Natural killer cell (primary cell): ENCODE measurements around the gene DLGAP4. TPM values are rescaled to one million over a fixed set of nuclear protein-coding genes. Genes with fewer than 3 reads are reported as not detected.

Source experiments
- ATAC-seq, 3 donors: fragments of 150-1000 bp in 2 of 3; fragments of 200-7000 bp in 1 of 3; cut with Tn5 transposase; 1 replicate in 1 of 3; 2 replicates in 2 of 3; pipeline ENCODE4 v1.10.0; 2021; ENCODE audit warnings: mild to moderate bottlenecking in 2 of 3, moderate library complexity in 2 of 3
- DNase-seq, 2 donors: peaks; one replicate each; pipeline versions ENCODE4 v3.0.0 to v3.0.0-alpha.2; 2013 to 2021; ENCODE audit warnings: mixed read lengths in 1 of 2
- H3K27ac ChIP-seq: one replicate; pipeline ENCODE4 v1.5.1; 2013; ENCODE audit warnings: mild to moderate bottlenecking, low read length
- H3K27me3 ChIP-seq: one replicate; pipeline ENCODE4 v1.6.1; 2013; ENCODE audit warnings: low read length; ENCODE audit not compliant: control insufficient read depth, insufficient read depth
- H3K36me3 ChIP-seq: one replicate; pipeline ENCODE4 v1.6.1; 2013; ENCODE audit warnings: low read length; ENCODE audit not compliant: control insufficient read depth, insufficient read depth
- H3K4me1 ChIP-seq: one replicate; pipeline ENCODE4 v1.6.1; 2013; ENCODE audit warnings: low read length; ENCODE audit not compliant: control insufficient read depth, insufficient read depth
- H3K4me3 ChIP-seq: one replicate; pipeline ENCODE4 v1.5.1; 2013; ENCODE audit warnings: low read length
- H3K9me3 ChIP-seq: one replicate; pipeline ENCODE4 v1.6.1; 2013; ENCODE audit warnings: low read length; ENCODE audit not compliant: control insufficient read depth, insufficient read depth
- H3K27ac Mint-ChIP-seq, 2 donors: one replicate each; pipeline ENCODE4 v1.8.0; 2022; ENCODE audit warnings: mild to moderate bottlenecking in 2 of 2, mixed read lengths in 2 of 2, moderate library complexity in 1 of 2
- H3K27me3 Mint-ChIP-seq, 2 donors: one replicate each; pipeline ENCODE4 v1.8.0; 2022; ENCODE audit warnings: low read depth in 2 of 2, mixed read lengths in 2 of 2
- H3K36me3 Mint-ChIP-seq: one replicate; pipeline ENCODE4 v1.8.0; 2022; ENCODE audit warnings: mixed read lengths
- H3K4me1 Mint-ChIP-seq, 2 donors: one replicate each; pipeline ENCODE4 v1.8.0; 2022; ENCODE audit warnings: mixed read lengths in 2 of 2
- H3K4me3 Mint-ChIP-seq: one replicate; pipeline ENCODE4 v1.8.0; 2022; ENCODE audit warnings: mild to moderate bottlenecking, moderate library complexity, mixed read lengths
- H3K9me3 Mint-ChIP-seq, 2 donors: one replicate each; pipeline ENCODE4 v1.8.0; 2022; ENCODE audit warnings: mixed read lengths in 2 of 2
- WGBS: methylation state at CpG from one replicate; pipeline ENCODE4 v1.1.7; 2013; ENCODE audit warnings: missing lambda C conversion rate; ENCODE audit not compliant: insufficient coverage; 5-methylcytosine and 5-hydroxymethylcytosine counted together
- intact Hi-C: fragments of 100-400 bp; cut with micrococcal nuclease; formaldehyde crosslinking; loops from one replicate; pipeline ENCODE4 v1.14.2; 2022
- total RNA-seq, 4 donors: library from RNA; stranded (reverse); fragments of 120-200 nt in 1 of 4; gene quantifications; one replicate each; pipeline versions ENCODE4 v1.2.3 to v1.2.4, GENCODE V29; 2013 to 2022
- TF ChIP-seq, protein P1 (sequence below): fragments of 200-600 bp; IDR thresholded peaks from one replicate; pipeline ENCODE4 v1.8.0; 2022; ENCODE audit warnings: antibody characterized with exemption

DLGAP4 gene, protein sequence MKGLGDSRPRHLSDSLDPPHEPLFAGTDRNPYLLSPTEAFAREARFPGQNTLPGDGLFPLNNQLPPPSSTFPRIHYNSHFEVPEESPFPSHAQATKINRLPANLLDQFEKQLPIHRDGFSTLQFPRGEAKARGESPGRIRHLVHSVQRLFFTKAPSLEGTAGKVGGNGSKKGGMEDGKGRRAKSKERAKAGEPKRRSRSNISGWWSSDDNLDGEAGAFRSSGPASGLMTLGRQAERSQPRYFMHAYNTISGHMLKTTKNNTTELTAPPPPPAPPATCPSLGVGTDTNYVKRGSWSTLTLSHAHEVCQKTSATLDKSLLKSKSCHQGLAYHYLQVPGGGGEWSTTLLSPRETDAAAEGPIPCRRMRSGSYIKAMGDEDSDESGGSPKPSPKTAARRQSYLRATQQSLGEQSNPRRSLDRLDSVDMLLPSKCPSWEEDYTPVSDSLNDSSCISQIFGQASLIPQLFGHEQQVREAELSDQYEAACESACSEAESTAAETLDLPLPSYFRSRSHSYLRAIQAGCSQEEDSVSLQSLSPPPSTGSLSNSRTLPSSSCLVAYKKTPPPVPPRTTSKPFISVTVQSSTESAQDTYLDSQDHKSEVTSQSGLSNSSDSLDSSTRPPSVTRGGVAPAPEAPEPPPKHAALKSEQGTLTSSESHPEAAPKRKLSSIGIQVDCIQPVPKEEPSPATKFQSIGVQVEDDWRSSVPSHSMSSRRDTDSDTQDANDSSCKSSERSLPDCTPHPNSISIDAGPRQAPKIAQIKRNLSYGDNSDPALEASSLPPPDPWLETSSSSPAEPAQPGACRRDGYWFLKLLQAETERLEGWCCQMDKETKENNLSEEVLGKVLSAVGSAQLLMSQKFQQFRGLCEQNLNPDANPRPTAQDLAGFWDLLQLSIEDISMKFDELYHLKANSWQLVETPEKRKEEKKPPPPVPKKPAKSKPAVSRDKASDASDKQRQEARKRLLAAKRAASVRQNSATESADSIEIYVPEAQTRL
- 10 to 100 TPM; 47.9 to 51.6 (median 51.2) TPM for total RNA-seq
- total RNA-seq (2013): 15.7 TPM

GRCh38 chr20:36305602-36306551, at the start of gene DLGAP4:
Gene DLGAP4 (plus strand): TSS chr20:36306339. CDS start chr20:36431718, 125,379 bp downstream.
- H3K4me3 Mint-ChIP-seq: peak within 1 kb of the TSS; percentile 72
- no peaks in the 10 kb centered on the region for H3K9me3 Mint-ChIP-seq
- Histone ChIP-seq H3K27me3 (peaks cover 31% of the 10 kb centered on the region), H3K36me3 (no peaks in the 10 kb centered on the region), H3K4me3 (no peak within 1 kb of the TSS), H3K4me1 (peaks cover 12% of the 10 kb centered on the region), H3K9me3 (no peaks in the 10 kb centered on the region), H3K27ac (no peak within 1 kb of the TSS)
- peaks cover 5 to 6% of the 10 kb centered on the region in 2 donors for H3K4me1 Mint-ChIP-seq
- H3K27me3 Mint-ChIP-seq: peaks cover 62 to 68% of the 10 kb centered on the region in 2 donors
- 2% methylated on average over 96 of the region's 96 CpGs for WGBS
- intact Hi-C loops: no loop called here
- no peaks in the 10 kb centered on the region for H3K36me3 Mint-ChIP-seq
- TF ChIP-seq, protein P1, sequence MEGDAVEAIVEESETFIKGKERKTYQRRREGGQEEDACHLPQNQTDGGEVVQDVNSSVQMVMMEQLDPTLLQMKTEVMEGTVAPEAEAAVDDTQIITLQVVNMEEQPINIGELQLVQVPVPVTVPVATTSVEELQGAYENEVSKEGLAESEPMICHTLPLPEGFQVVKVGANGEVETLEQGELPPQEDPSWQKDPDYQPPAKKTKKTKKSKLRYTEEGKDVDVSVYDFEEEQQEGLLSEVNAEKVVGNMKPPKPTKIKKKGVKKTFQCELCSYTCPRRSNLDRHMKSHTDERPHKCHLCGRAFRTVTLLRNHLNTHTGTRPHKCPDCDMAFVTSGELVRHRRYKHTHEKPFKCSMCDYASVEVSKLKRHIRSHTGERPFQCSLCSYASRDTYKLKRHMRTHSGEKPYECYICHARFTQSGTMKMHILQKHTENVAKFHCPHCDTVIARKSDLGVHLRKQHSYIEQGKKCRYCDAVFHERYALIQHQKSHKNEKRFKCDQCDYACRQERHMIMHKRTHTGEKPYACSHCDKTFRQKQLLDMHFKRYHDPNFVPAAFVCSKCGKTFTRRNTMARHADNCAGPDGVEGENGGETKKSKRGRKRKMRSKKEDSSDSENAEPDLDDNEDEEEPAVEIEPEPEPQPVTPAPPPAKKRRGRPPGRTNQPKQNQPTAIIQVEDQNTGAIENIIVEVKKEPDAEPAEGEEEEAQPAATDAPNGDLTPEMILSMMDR: no peak
- ATAC-seq: peak in 1 of 3 donors; percentile 38
- H3K27ac Mint-ChIP-seq: no peak within 1 kb of the TSS
- DNase-seq: no peak

DNA sequence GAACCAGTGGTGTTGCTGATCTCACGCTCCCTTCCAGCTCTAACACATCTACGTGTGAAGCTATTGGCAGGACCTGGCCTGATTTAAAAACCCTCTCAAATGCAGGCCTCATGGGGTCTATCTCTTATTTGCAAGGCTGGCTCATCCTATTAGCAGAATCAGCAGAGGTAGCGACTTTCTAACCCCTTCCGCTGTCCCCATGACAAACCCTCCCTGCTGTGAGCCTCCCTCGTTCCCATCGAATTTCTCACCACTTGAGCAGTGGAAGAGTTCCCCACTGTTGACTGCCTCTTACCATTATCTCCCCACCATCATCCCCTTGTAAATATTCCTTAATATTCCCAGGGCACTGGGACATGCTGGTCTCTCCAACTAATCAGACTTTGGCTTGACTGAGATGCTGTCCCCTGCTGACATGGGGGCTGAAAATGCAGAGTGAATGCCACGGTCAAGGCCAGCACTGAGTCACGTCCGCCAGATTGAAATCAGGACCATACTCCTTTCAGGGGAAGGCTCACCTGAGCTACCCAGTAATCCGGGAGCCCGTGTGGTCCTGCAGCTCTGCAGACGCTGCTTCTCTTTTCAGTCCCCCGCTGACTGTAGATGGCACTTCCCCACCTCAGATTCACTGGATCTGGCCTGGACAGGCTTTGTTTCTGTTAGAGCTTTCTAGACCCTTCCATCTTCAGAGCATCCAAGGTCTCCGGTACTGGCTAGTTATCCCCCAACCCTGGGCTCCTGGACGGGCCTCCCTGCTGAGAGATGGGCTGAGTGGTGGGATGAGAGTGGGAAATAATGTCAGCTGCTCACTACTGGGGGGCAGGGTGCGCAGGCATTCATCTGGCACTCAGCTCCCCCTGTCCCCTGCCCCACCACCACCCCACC, 46.7 kb upstream of the DLGAP4 start:
- no peak for DNase-seq
- peaks cover 21% of the 10 kb centered on the region for H3K36me3 ChIP-seq
- Mint-ChIP-seq H3K27ac (no peak overlapping the region), H3K36me3 (no peaks in the 10 kb centered on the region), H3K4me1 (no peaks in the 10 kb centered on the region), H3K27me3 (no peaks in the 10 kb centered on the region), H3K4me3 (no peak overlapping the region), H3K9me3 (no peaks in the 10 kb centered on the region)
- TF ChIP-seq, protein P1: no peak
- no peak overlapping the region for H3K4me3 ChIP-seq
- no peak for ATAC-seq
- no peaks in the 10 kb centered on the region for H3K27me3 ChIP-seq
- no peaks in the 10 kb centered on the region for H3K9me3 ChIP-seq
- H3K27ac ChIP-seq: no peak overlapping the region
- WGBS: 83% methylated on average over 16 of the region's 16 CpGs
- intact Hi-C loops: no loop called here
- no peaks in the 10 kb centered on the region for H3K4me1 ChIP-seq

DNA sequence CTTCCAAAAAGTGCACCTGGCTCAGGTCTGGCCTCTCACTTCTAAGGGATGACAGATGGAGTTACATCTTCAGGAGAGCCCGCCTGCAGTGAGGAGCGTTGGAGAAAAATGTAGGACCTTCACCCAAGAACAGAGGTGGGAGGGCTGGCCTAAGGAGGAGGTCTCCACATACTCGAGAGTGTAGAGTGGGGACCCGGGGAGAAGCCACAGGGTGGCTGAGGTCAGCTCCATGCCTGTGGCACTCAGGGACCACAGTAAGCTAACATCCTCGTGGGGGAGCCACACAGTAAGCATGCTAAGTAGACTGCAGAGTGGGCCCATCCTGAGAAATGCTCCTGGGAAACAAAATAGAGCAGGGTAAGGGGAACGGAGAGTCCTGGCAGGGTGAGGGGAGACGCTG, 45.8 kb upstream of the DLGAP4 start:
- Histone ChIP-seq H3K27me3 (no peaks in the 10 kb centered on the region), H3K4me3 (no peak overlapping the region), H3K4me1 (no peaks in the 10 kb centered on the region), H3K36me3 (peaks cover 19% of the 10 kb centered on the region), H3K9me3 (no peaks in the 10 kb centered on the region), H3K27ac (no peak overlapping the region)
- ATAC-seq (no peak), DNase-seq (no peak)
- intact Hi-C loops: no loop called here
- Mint-ChIP-seq H3K27ac (no peak overlapping the region), H3K4me3 (no peak overlapping the region), H3K27me3 (no peaks in the 10 kb centered on the region), H3K36me3 (no peaks in the 10 kb centered on the region), H3K9me3 (no peaks in the 10 kb centered on the region), H3K4me1 (no peaks in the 10 kb centered on the region)
- whole genome bisulfite sequencing: 81% methylated on average over 7 of the region's 7 CpGs
- TF ChIP-seq, protein P1: no peak
